Subcutaneous adipose tissue (tissue), 4 donors: ENCODE measurements around the gene TLE6. TPM values are rescaled to one million over a fixed set of nuclear protein-coding genes. Genes with fewer than 3 reads are reported as not detected.

Experiments used
- total RNA-seq, 4 donors: library from RNA; depleted of rRNA; stranded (reverse); fragments of >200 nt; gene quantifications; one replicate each; pipeline ENCODE4 v1.1.0, GENCODE V29; 2016
- TF ChIP-seq, protein P1 (sequence below): fragments of 450-650 bp; IDR thresholded peaks from one replicate; pipeline ENCODE4 v1.5.1; 2016; ENCODE audit warnings: low read depth, mild to moderate bottlenecking, control low read depth, antibody characterized with exemption, moderate library complexity

The TLE6 gene
- total RNA-seq, 4 donors from 2014 or later, result 1.8 TPM; not detected in 3

DNA sequence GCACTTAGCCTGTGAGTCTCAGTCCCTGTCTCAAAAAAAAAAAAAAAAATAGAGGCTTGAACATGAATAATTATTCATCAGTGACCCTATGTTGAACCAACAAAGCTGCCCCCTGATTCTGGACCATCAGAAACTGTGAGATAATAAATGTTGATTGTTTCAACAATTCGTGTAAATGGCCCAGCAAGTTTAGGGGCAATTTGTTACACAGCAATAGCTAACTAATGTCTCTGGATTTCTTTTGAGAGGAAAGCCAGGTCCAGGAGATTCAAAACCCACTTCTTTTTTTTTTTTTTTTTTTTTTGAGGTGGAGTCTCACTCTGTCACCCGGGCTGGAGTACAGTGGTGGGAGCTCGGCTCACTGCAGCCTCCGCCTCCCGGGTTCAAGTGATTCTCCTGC, 12.5 kb upstream of the TLE6 start:
- TF ChIP-seq, protein P1, sequence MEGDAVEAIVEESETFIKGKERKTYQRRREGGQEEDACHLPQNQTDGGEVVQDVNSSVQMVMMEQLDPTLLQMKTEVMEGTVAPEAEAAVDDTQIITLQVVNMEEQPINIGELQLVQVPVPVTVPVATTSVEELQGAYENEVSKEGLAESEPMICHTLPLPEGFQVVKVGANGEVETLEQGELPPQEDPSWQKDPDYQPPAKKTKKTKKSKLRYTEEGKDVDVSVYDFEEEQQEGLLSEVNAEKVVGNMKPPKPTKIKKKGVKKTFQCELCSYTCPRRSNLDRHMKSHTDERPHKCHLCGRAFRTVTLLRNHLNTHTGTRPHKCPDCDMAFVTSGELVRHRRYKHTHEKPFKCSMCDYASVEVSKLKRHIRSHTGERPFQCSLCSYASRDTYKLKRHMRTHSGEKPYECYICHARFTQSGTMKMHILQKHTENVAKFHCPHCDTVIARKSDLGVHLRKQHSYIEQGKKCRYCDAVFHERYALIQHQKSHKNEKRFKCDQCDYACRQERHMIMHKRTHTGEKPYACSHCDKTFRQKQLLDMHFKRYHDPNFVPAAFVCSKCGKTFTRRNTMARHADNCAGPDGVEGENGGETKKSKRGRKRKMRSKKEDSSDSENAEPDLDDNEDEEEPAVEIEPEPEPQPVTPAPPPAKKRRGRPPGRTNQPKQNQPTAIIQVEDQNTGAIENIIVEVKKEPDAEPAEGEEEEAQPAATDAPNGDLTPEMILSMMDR, result no peak

DNA sequence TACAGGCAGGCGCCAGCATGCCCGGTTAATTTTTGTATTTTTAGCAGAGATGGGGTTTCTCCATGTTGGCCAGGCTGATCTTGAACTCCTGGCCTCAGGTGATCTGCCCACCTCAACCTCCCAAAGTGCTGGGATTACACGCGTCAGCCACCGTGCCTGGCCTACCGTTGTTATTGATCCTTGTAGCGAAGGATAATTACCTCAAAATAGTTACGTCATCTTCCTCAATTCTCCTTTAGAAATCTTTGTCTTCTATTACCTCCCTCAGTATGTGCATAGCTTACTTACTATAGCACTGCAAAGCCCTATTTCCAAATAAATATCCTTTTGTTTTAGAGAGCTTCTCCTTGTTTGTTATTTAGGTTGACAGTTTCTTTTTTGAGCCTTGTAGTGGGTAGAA, 9.4 kb upstream of the TLE6 start:
- TF ChIP-seq, protein P1, result no peak

DNA sequence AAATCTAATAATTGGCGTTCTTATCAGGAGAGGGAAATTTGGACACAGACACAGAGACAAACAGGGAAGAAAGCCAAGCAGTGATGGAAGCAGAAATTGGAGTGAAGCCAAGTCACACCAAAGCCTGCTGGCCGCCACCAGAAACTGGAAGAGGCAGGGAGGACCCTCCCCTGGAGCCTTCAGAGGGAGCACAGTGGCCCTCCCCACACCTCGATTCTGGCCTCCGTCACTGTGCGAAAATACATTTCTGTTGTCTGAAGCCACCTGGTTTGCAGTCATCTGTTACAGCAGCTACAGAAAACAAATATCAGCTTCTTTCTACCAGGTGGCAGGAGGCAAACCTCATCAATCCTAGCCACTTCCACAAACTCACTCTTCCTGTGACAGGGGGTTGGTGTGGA, 8.3 kb upstream of the TLE6 start:
- TF ChIP-seq, protein P1, result no peak

DNA sequence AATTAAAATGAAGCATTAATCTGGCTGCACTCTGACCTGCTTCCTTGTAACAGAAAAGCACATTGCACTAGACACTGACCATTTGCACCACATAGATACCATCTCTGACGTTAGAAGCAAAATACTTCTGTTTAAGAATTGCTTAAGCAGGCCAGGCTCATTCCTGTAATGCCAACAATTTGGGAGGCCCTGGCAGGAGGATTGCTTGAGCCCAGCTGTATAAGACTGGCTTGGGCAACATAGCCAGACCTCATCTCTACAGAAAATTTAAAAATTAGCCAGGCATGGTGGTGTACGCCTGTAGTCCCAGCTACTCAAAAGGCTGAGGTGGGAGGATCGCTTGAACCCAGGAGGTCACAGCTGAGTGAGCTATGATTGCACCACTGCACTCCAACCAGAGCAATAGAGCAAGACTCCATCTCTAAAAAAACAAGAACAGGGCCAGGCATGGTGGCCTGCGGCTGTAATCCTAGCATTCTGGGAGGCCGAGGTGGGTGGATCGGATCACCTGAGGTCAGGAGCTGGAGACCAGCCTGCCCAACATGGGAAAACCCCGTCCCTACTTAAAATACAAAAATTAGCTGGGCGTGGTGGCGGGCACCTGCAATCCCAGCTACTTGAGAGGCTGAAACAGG, 7.0 kb upstream of the TLE6 start:
- TF ChIP-seq, protein P1, result no peak

DNA sequence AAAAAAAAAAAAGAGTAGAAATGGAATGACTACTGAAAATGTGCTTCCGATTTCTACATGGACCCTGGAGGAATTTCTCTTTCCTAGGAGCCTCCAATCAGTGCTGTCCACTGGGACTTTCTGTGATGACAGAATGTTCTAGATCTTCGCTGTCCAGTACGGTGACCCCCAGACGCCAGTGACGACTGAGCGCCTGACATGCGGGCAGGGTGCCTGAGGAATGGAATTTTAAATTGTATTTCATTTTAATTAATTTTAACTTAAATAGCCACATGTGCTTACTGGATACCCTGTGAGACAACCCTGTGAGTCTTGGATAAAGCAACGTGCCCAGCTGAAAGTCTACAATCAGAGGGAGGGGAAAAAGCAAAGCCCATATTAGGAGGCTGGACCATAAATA, 4.1 kb upstream of the TLE6 start:
- TF ChIP-seq, protein P1, result no peak

DNA sequence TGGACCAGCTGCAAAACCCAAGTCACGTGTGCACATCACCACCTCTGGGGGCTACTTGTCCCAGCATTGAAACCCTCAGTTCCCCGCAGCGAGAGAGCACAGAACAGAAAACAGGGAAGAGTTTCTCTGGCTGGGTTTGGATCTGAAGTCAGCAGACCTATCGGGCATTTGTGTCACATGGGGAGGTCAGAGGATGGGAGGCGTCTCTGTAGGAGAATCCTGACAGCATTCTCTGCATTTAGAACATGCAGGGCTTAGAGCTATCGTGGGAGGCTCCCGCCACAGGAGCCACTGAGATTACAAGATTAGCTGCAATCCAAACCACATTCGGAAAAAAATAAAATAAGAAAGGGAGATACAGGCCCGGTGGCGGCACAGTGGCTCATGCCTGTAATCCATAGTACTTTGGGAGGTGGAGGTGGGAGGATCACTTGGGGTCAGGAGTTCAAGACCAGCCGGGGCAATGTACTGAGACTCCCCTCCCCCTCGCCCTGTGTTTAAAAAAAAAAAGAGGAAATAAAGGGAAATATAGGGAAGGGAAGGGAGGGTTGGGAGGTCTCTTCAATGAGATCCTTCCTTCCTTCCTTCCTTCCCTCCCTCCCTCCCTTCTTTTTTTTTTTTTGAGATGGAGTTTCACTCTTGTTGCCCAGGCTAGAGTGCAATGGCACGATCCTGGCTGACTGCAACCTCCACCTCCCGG, 2.9 kb upstream of the TLE6 start:
- TF ChIP-seq, protein P1, result no peak

DNA sequence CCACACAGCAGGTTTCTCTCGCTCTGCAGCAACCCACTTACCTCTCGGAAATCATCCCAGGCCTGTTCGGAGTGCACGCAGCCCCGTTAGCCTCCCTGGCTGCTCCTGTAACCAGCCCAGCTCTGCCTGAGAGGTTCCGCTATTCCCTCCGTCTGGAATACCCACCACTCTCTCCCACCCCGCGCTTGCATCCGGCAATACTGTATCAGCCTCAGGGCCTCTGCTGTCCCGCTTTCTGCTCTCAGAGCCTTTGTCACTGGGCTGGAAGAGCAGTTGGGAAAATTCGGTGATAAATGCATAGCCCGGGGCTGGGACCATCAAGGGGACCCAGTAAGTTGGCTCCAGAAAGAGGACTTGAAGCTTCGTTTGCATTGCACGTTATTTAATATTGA, 759 bp upstream of the TLE6 start:
- TF ChIP-seq, protein P1, result no peak
